ENCODE data around the gene PCGF1. TPM values are rescaled to one million over a fixed set of nuclear protein-coding genes. Genes with fewer than 3 reads are reported as not detected.

PCGF1 gene
- total RNA-seq = 10 to 100 TPM; 11.6 to 13.8 TPM
- 15.3 TPM for polyA plus RNA-seq (2013, experiment 1 of 2)
- polyA plus RNA-seq (2013, experiment 2 of 2) = 17.2 TPM
- 3.8 to 19.1 (median 12.9) reads per million in 172 experiments for total RNA-seq

DNA sequence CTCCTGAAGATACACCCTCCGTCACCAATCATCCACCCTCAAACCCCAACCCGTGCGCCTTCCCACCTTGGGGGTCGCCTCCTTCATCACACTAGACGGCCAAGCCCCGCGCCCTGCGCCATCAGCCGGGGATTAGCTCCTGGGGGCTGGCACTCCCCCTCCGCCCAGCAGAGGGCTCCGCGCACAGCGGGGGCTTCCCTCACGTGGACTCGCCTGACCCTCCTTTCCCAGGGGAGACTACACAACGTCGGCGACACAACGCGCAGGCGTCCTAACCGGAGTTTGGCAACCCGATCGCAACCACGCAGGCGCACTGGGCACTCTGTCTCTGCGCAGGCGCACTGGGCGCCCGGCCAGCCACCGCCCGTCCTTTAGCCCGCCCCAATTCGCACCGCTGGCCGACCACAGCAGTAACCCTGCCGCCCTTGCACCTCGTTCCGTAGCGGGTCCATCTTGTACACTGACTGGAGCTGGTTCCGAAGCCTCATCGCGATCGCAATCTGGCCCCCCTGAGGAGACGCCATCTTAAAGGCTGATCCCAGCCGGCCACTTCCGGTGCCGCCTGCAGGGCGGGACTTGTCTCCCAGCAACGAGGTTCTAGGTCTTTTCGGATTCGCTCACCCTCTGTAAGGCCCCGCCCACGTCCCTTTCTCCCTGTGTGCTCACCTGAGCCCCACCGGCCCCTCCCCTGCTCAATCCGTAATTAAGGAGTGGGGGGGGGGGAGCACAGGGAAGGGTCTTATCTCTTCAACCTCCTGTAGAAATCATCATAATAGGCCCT is at the start of gene PCGF1:
PCGF1 (minus strand) TSS at position 551 of the 781 bp plus-strand sequence; CDS start at position 524, 27 bp downstream.
- TF ChIP-seq, protein P1, sequence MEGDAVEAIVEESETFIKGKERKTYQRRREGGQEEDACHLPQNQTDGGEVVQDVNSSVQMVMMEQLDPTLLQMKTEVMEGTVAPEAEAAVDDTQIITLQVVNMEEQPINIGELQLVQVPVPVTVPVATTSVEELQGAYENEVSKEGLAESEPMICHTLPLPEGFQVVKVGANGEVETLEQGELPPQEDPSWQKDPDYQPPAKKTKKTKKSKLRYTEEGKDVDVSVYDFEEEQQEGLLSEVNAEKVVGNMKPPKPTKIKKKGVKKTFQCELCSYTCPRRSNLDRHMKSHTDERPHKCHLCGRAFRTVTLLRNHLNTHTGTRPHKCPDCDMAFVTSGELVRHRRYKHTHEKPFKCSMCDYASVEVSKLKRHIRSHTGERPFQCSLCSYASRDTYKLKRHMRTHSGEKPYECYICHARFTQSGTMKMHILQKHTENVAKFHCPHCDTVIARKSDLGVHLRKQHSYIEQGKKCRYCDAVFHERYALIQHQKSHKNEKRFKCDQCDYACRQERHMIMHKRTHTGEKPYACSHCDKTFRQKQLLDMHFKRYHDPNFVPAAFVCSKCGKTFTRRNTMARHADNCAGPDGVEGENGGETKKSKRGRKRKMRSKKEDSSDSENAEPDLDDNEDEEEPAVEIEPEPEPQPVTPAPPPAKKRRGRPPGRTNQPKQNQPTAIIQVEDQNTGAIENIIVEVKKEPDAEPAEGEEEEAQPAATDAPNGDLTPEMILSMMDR (IDR thresholded peaks at IDR 0.05) = no peak
- ATAC-seq (ENCODE audit: poor library complexity) (peak; percentile 95), DNase-seq (peak; percentile 97 to 100 (median 98))
- Histone ChIP-seq H3K4me3 (ENCODE audit: low read length) (peak within 1 kb of the TSS; percentile 92), H3K9me3 (ENCODE audit: control insufficient read depth in 1 of 2, insufficient read depth in 1 of 2, low read length in 2 of 2) (peaks cover 0 to 13% of the 10 kb centered on the region in 2 experiments), H3K36me3 (ENCODE audit: insufficient read depth, low read length) (peaks cover 18% of the 10 kb centered on the region), H3K27ac (ENCODE audit: low read depth in 1 of 2, low read length in 2 of 2) (peak within 1 kb of the TSS; percentile 98), H3K27me3 (ENCODE audit: control insufficient read depth in 1 of 2, insufficient read depth in 2 of 2, low read length in 2 of 2) (peaks cover 25 to 41% of the 10 kb centered on the region in 2 experiments), H3K4me1 (ENCODE audit: insufficient read depth, low read length) (peaks cover 49% of the 10 kb centered on the region)
- POLR2A ChIA-PET = interaction anchor here (0.8 to 4.4 kb wide), 12 partner anchors 9 to 116 kb away, joined by 3 to 23 read pairs (median 6); partner anchors contain the start of genes AUP1, CCDC142, HTRA2 and MRPL53
- peak within 1 kb of the TSS; percentile 100 for H3K4me3 Mint-ChIP-seq
- no peaks in the 10 kb centered on the region for H3K9me3 Mint-ChIP-seq
- H3K27ac Mint-ChIP-seq = peak within 1 kb of the TSS; percentile 97
- H3K27me3 Mint-ChIP-seq = peaks cover 75% of the 10 kb centered on the region
- H3K4me1 Mint-ChIP-seq (ENCODE audit: low read depth) = peaks cover 62% of the 10 kb centered on the region
- CTCF ChIA-PET = interaction anchor here (0.6 to 1.6 kb wide), 5 partner anchors 22 to 115 kb away, joined by 3 to 8 read pairs (median 5); partner anchors contain the start of genes AUP1, CCDC142, HTRA2 and TTC31
- peaks cover 37% of the 10 kb centered on the region for H3K36me3 Mint-ChIP-seq (ENCODE audit: low read depth)
- intact Hi-C loops (cut with DNase I, micrococcal nuclease) = loop anchor here in 1 of 2 experiments (1.0 kb wide), 1 partner anchor 22 kb away; the partner anchor contains the start of genes AUP1 and HTRA2

DNA sequence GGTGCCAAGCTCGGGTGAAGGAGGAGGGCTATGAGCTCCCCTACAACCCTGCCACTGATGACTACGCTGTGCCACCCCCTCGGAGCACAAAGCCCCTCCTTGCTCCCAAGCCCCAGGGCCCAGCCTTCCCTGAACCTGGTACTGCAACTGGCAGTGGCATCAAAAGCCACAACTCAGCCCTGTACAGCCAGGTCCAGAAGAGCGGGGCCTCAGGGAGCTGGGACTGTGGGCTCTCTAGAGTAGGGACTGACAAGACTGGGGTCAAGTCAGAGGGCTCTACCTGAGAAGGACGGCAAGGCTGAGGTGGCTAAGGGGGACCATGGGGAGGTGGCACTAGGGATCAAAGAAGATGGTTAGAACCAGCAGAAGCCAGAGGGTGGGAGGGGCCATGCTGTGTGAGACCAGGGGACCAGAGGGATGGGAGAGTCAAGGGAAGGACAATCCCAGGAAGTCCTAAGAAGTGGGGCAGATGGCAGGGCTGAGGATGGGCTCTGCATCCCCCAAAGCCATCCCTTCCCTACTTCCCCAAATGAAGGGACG is 49.4 kb upstream of the PCGF1 start:
- Histone ChIP-seq H3K36me3 (ENCODE audit: insufficient read depth, low read length) (peaks cover 12% of the 10 kb centered on the region), H3K4me1 (ENCODE audit: insufficient read depth, low read length) (peaks cover 28% of the 10 kb centered on the region), H3K27me3 (ENCODE audit: control insufficient read depth in 1 of 2, insufficient read depth in 2 of 2, low read length in 2 of 2) (no peaks in the 10 kb centered on the region), H3K27ac (ENCODE audit: low read depth in 1 of 2, low read length in 2 of 2) (no peak overlapping the region), H3K9me3 (ENCODE audit: control insufficient read depth in 1 of 2, insufficient read depth in 1 of 2, low read length in 2 of 2) (peaks cover 0 to 4% of the 10 kb centered on the region in 2 experiments), H3K4me3 (ENCODE audit: low read length) (no peak overlapping the region)
- Mint-ChIP-seq H3K4me3 (peak overlapping the region; percentile 94), H3K27ac (peak overlapping the region; percentile 84), H3K4me1 (ENCODE audit: low read depth) (peaks cover 12% of the 10 kb centered on the region), H3K27me3 (peaks cover 15% of the 10 kb centered on the region), H3K9me3 (no peaks in the 10 kb centered on the region), H3K36me3 (ENCODE audit: low read depth) (peaks cover 14% of the 10 kb centered on the region)
- ChIA-PET POLR2A (interaction anchor here (1.4 to 1.9 kb wide), 2 partner anchors 10 to 84 kb away, joined by 4 to 5 read pairs; partner anchors contain the start of gene MRPL53), CTCF (no interaction called here)
- ATAC-seq (ENCODE audit: poor library complexity) (no peak), DNase-seq (no peak)
- TF ChIP-seq, protein P1 (IDR thresholded peaks at IDR 0.05) = no peak
- intact Hi-C loops (cut with DNase I, micrococcal nuclease) = loop anchor here in 1 of 2 experiments (10.0 kb wide), 1 partner anchor 98 kb away; the partner anchor contains the start of gene SEMA4F

DNA sequence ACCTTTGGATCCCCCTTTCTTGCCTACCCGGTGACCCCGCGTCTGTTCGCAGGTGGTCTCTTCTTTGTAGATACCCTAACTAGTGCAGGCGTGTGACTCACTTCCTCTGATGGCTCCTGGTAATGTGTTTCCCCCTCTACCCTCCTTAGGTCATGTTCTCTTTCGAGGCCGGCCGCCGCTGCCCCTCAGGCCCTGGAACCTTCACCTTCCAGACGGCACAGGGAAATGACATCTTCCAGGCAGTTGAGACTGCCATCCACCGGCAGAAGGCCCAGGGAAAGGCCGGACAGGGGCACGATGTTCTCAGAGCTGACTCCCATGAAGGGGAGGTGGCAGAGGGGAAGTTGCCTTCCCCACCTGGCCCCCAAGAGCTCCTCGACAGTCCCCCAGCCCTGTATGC is 48.7 kb upstream of the PCGF1 start:
- Mint-ChIP-seq H3K4me1 (ENCODE audit: low read depth) (peaks cover 12% of the 10 kb centered on the region), H3K4me3 (peak overlapping the region; percentile 94), H3K36me3 (ENCODE audit: low read depth) (peaks cover 14% of the 10 kb centered on the region), H3K9me3 (no peaks in the 10 kb centered on the region), H3K27me3 (peaks cover 15% of the 10 kb centered on the region), H3K27ac (peak overlapping the region; percentile 84)
- Histone ChIP-seq H3K27ac (ENCODE audit: low read depth in 1 of 2, low read length in 2 of 2) (no peak overlapping the region), H3K36me3 (ENCODE audit: insufficient read depth, low read length) (peaks cover 12% of the 10 kb centered on the region), H3K27me3 (ENCODE audit: control insufficient read depth in 1 of 2, insufficient read depth in 2 of 2, low read length in 2 of 2) (no peaks in the 10 kb centered on the region), H3K4me3 (ENCODE audit: low read length) (no peak overlapping the region), H3K9me3 (ENCODE audit: control insufficient read depth in 1 of 2, insufficient read depth in 1 of 2, low read length in 2 of 2) (peaks cover 0 to 4% of the 10 kb centered on the region in 2 experiments), H3K4me1 (ENCODE audit: insufficient read depth, low read length) (peaks cover 28% of the 10 kb centered on the region)
- TF ChIP-seq, protein P1 (IDR thresholded peaks at IDR 0.05) = no peak
- DNase-seq (no peak), ATAC-seq (ENCODE audit: poor library complexity) (no peak)
- CTCF ChIA-PET = interaction anchor here (1.3 kb wide), 1 partner anchor 24 kb away, joined by 4 read pairs; no protein-coding TSS in a partner anchor
- intact Hi-C loops (cut with DNase I, micrococcal nuclease) = loop anchor here in 1 of 2 experiments (10.0 kb wide), 1 partner anchor 99 kb away; the partner anchor contains the start of gene SEMA4F
- POLR2A ChIA-PET = no interaction called here

Data from CD4-positive, alpha-beta T cell (primary cell).